IPS-NIHi11 (cell line): Measurements from ENCODE around the gene IMMP1L.

ENCODE experiments used
- DNase-seq: peaks from one replicate; pipeline ENCODE4 v3.0.0; 2012; ENCODE audit warnings: mixed read lengths, low spot score

Gene IMMP1L

GRCh38 chr11:31387379-31387778 is 122.0 kb downstream of the IMMP1L start:
- DNase-seq: no peak

GRCh38 chr11:31383116-31383515 is 126.3 kb downstream of the IMMP1L start:
- DNase-seq: no peak
